Measurements from ENCODE around the gene SBNO2. TPM values are rescaled to one million over a fixed set of nuclear protein-coding genes. Genes with fewer than 3 reads are reported as not detected.

Gene SBNO2
- polyA plus RNA-seq, 1 of the 3 experiments (the other 2 are of a cell fraction): 18.3 TPM

DNA sequence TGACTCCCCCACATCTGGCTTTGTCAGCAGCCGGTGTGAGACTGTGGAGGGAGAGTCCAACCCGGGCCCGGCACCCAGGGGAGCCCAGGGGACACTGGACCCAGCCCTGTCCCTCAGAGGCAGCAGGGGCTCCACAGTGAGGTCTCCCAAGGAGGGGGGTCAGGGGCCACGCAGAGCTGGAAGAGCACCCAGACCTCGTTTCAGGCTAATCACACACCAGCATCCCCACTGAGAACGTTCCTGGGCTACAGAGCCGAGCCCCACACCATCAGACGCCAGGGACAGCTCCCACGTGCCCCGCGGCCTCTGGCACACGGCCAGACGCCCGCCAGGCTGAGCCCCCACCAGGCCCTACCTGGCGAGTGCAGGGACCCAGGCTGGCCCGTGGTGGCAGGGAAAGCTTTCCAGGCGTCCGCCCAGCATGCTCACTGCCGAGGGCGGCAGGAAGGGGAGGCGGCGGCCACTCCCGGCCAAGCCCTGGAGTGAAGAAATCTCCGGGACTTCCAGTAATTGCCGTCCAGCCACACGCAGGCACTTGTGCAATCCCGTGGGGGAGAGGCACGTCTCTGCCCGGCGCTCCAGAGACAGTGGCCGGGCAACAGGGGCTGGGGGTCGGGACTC is 19.2 kb downstream of the SBNO2 start:
- H3K79me2 ChIP-seq (ENCODE audit: insufficient read depth): peaks cover 23% of the 10 kb centered on the region; the same call in 1 of the 2 replicates
- WGBS (ENCODE audit: low lambda C conversion rate): no CpG with 5 or more reads among the region's 32 CpGs
- peak overlapping the region in 1 of 2 experiments; percentile 66; a peak in 2 of 4 replicates for H3K27ac ChIP-seq (ENCODE audit: low read depth in 2 of 2, low read length in 1 of 2)
- no peaks in the 10 kb centered on the region for H3K27me3 ChIP-seq (ENCODE audit: insufficient read depth)
- peaks cover 0 to 17% of the 10 kb centered on the region in 2 experiments; a peak in 1 of 4 replicates for H3K4me1 ChIP-seq (ENCODE audit: control insufficient read depth in 1 of 2, insufficient read depth in 2 of 2, low read depth in 1 of 2, low read length in 1 of 2)
- H3F3A ChIP-seq (replicated peaks; ENCODE audit: insufficient read depth): no peaks in the 10 kb centered on the region
- ChIA-PET POLR2A (interaction anchor here (1.5 kb wide), 1 partner anchor 9 kb away, joined by 4 read pairs; no protein-coding TSS in a partner anchor), CTCF (interaction anchor here (1.1 to 2.2 kb wide), 3 partner anchors 24 to 42 kb away, joined by 3 to 9 read pairs (median 3); no protein-coding TSS in a partner anchor)
- H2AFZ ChIP-seq (ENCODE audit: low read depth): no peak overlapping the region
- no peak for TF ChIP-seq RCOR1 (IDR thresholded peaks at IDR 0.05; ENCODE audit: low read length)
- TF ChIP-seq NFIC (IDR thresholded peaks at IDR 0.05; ENCODE audit: borderline replicate concordance): no peak
- no peak for TF ChIP-seq TCF12 (IDR thresholded peaks at IDR 0.05)
- TF ChIP-seq, protein P1, sequence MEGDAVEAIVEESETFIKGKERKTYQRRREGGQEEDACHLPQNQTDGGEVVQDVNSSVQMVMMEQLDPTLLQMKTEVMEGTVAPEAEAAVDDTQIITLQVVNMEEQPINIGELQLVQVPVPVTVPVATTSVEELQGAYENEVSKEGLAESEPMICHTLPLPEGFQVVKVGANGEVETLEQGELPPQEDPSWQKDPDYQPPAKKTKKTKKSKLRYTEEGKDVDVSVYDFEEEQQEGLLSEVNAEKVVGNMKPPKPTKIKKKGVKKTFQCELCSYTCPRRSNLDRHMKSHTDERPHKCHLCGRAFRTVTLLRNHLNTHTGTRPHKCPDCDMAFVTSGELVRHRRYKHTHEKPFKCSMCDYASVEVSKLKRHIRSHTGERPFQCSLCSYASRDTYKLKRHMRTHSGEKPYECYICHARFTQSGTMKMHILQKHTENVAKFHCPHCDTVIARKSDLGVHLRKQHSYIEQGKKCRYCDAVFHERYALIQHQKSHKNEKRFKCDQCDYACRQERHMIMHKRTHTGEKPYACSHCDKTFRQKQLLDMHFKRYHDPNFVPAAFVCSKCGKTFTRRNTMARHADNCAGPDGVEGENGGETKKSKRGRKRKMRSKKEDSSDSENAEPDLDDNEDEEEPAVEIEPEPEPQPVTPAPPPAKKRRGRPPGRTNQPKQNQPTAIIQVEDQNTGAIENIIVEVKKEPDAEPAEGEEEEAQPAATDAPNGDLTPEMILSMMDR (IDR thresholded peaks at IDR 0.05): no peak
- no peak for TF ChIP-seq JUND (IDR thresholded peaks at IDR 0.05)
- TF ChIP-seq, protein P2, sequence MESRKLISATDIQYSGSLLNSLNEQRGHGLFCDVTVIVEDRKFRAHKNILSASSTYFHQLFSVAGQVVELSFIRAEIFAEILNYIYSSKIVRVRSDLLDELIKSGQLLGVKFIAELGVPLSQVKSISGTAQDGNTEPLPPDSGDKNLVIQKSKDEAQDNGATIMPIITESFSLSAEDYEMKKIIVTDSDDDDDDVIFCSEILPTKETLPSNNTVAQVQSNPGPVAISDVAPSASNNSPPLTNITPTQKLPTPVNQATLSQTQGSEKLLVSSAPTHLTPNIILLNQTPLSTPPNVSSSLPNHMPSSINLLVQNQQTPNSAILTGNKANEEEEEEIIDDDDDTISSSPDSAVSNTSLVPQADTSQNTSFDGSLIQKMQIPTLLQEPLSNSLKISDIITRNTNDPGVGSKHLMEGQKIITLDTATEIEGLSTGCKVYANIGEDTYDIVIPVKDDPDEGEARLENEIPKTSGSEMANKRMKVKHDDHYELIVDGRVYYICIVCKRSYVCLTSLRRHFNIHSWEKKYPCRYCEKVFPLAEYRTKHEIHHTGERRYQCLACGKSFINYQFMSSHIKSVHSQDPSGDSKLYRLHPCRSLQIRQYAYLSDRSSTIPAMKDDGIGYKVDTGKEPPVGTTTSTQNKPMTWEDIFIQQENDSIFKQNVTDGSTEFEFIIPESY (IDR thresholded peaks at IDR 0.05; ENCODE audit: borderline replicate concordance, low read depth): no peak
- no peak for TF ChIP-seq FOXJ3 (CRISPR knock-in tag; IDR thresholded peaks at IDR 0.05)
- no peak for TF ChIP-seq GABPA (IDR thresholded peaks at IDR 0.05; ENCODE audit: low read depth)
- no peak for TF ChIP-seq POLR2AphosphoS5 (IDR thresholded peaks at IDR 0.05; ENCODE audit: low read depth, low read length)
- TF ChIP-seq SMC3 (IDR thresholded peaks at IDR 0.05; ENCODE audit: low read depth, low read length): no peak
- TF ChIP-seq EZH2phosphoT487 (IDR thresholded peaks at IDR 0.05; ENCODE audit: borderline replicate concordance, low read depth): no peak
- TF ChIP-seq RAD21 (IDR thresholded peaks at IDR 0.05; ENCODE audit: low read length): no peak
- TF ChIP-seq, protein P3, sequence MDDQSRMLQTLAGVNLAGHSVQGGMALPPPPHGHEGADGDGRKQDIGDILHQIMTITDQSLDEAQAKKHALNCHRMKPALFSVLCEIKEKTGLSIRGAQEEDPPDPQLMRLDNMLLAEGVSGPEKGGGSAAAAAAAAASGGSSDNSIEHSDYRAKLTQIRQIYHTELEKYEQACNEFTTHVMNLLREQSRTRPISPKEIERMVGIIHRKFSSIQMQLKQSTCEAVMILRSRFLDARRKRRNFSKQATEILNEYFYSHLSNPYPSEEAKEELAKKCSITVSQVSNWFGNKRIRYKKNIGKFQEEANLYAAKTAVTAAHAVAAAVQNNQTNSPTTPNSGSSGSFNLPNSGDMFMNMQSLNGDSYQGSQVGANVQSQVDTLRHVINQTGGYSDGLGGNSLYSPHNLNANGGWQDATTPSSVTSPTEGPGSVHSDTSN (IDR thresholded peaks at IDR 0.05): no peak
- no peak for TF ChIP-seq RFX5 (IDR thresholded peaks at IDR 0.05; ENCODE audit: low read length)
- TF ChIP-seq ELF1 (IDR thresholded peaks at IDR 0.05): no peak
- TF ChIP-seq NRF1 (IDR thresholded peaks at IDR 0.05; ENCODE audit: low read depth, low read length): no peak
- TF ChIP-seq RXRA (IDR thresholded peaks at IDR 0.05; ENCODE audit: borderline replicate concordance, low read depth): no peak
- TF ChIP-seq TEAD4 (IDR thresholded peaks at IDR 0.05; ENCODE audit: borderline replicate concordance, insufficient read depth): no peak
- TF ChIP-seq EP300 (IDR thresholded peaks at IDR 0.05; ENCODE audit: borderline replicate concordance in 1 of 2, low read depth in 1 of 2, low read length in 1 of 2): no peak
- no peak for TF ChIP-seq MXI1 (IDR thresholded peaks at IDR 0.05; ENCODE audit: low read depth, low read length)
- H3K4me2 ChIP-seq: no peak overlapping the region
- H3K4me3 ChIP-seq (ENCODE audit: low read depth in 2 of 2, low read length in 1 of 2): no peak overlapping the region
- peaks cover 37% of the 10 kb centered on the region for H4K20me1 ChIP-seq (ENCODE audit: insufficient read depth)
- peaks cover 0 to 11% of the 10 kb centered on the region in 2 experiments for H3K36me3 ChIP-seq (replicated peaks in 1 of 2; ENCODE audit: control insufficient read depth in 1 of 2, insufficient read depth in 2 of 2, low read length in 1 of 2)
- H3K9ac ChIP-seq: no peak overlapping the region
- H3K9me3 ChIP-seq: no peaks in the 10 kb centered on the region
- no peaks in the 10 kb centered on the region for H3K9me2 ChIP-seq
- DNase-seq: peak; percentile 86

All from SK-N-SH (cell line).